SH-SY5Y (cell line): Measurements from ENCODE around the gene NXPH4.

Experiments
- GATA2 ChIP-seq: IDR thresholded peaks from 2 replicates; pipeline ENCODE4 v1.6.1; 2011; ENCODE audit warnings: mild to moderate bottlenecking, low read depth, low read length
- GATA3 ChIP-seq: IDR thresholded peaks from 2 replicates; pipeline ENCODE4 v1.6.1; 2011; ENCODE audit warnings: low read depth, mild to moderate bottlenecking, low read length, moderate library complexity

- TF ChIP-seq GATA2, result no peak
- TF ChIP-seq GATA3, result no peak
Observed at GRCh38 chr12:57205931-57206330, 10.7 kb upstream of the NXPH4 start.
